ENCODE results near the gene PGPEP1. TPM values are rescaled to one million over a fixed set of nuclear protein-coding genes. Genes with fewer than 3 reads are reported as not detected.
A peak's percentile ranks its signal among the peaks of the same experiment; 100 is the strongest.

PGPEP1 gene
- total and polyA plus RNA-seq, 10 of the 15 experiments (the other 5 are each of a cell fraction or from before 2014, with no cell fraction given): 13.8 to 39.4 (median 17.0) TPM

DNA sequence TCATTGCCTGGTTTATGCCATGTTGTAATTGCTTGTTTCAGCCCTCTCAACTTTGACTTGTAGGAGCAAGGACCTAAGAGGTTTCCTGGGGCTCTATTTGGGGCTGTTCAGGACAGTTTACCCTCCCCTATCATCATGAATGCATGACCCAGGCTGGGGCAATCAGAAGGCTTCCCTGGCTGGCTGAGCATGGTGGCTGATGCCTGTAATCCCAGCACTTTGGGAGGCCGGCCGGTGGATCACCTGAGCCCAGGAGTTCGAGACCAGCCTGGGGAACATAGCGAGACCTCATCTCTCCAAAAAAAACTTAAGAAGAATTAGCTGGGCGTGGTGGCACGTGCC, 11.4 kb upstream of the PGPEP1 start:
- ChIA-PET POLR2A (interaction anchor here (0.5 to 10.4 kb wide), 19 partner anchors 10 to 159 kb away, joined by 3 to 206 read pairs (median 4); partner anchors contain the start of genes JUND, PGPEP1 and SSBP4), SMC1A (ENCODE audit: uncharacterized antibody, unreplicated experiment) (interaction anchor here (0.6 to 7.7 kb wide), 41 partner anchors 9 to 227 kb away, joined by 3 to 176 read pairs (median 4); partner anchors contain the start of genes IQCN, JUND, LRRC25 and RAB3A), RAD21 (ENCODE audit: unreplicated experiment) (interaction anchor here (0.6 to 7.6 kb wide), 42 partner anchors 9 to 225 kb away, joined by 3 to 259 read pairs (median 5); partner anchors contain the start of genes IQCN, JUND, MPV17L2 and RAB3A), CTCF (interaction anchor here (0.6 to 11.3 kb wide), 49 partner anchors 8 to 216 kb away, joined by 3 to 516 read pairs (median 4); partner anchors contain the start of genes IQCN, JUND, MPV17L2 and RAB3A)
- no peaks in the 10 kb centered on the region for H3K9me3 ChIP-seq (replicated peaks; ENCODE audit: control insufficient read depth, insufficient read depth, low read length)
- DNase-seq (ENCODE audit: low read depth, low spot score): no peak
- no peak for FAIRE-seq
- peak overlapping the region; percentile 58; the same call in 1 of the 2 replicates for H3K9ac ChIP-seq (ENCODE audit: control insufficient read depth, insufficient read depth, low read length)
- no peaks in the 10 kb centered on the region for H3K4me1 ChIP-seq (ENCODE audit: control insufficient read depth, insufficient read depth, low read length)
- TF ChIP-seq RAD51 (IDR thresholded peaks at IDR 0.05) (no peak), KAT2A (conservative IDR thresholded peaks at IDR 0.05; ENCODE audit: control insufficient read depth, low read depth, low read length) (no peak)
- TF ChIP-seq, protein P1, sequence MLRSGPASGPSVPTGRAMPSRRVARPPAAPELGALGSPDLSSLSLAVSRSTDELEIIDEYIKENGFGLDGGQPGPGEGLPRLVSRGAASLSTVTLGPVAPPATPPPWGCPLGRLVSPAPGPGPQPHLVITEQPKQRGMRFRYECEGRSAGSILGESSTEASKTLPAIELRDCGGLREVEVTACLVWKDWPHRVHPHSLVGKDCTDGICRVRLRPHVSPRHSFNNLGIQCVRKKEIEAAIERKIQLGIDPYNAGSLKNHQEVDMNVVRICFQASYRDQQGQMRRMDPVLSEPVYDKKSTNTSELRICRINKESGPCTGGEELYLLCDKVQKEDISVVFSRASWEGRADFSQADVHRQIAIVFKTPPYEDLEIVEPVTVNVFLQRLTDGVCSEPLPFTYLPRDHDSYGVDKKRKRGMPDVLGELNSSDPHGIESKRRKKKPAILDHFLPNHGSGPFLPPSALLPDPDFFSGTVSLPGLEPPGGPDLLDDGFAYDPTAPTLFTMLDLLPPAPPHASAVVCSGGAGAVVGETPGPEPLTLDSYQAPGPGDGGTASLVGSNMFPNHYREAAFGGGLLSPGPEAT (IDR thresholded peaks at IDR 0.05; ENCODE audit: low read depth): no peak
- no peaks in the 10 kb centered on the region for H3K36me3 ChIP-seq (ENCODE audit: control insufficient read depth in 2 of 2, insufficient read depth in 2 of 2, low read length in 1 of 2)
- peak overlapping the region; percentile 99 for H2AFZ ChIP-seq (ENCODE audit: control insufficient read depth, low read depth, low read length)
- peak overlapping the region; percentile 88 for H3K4me2 ChIP-seq (ENCODE audit: control insufficient read depth, insufficient read depth)
- no TSS peak for BruUV-seq (replicated peaks)
- in situ Hi-C loops (cut with MboI) (no loop called here), intact Hi-C loops (cut with micrococcal nuclease; ENCODE audit: unreplicated experiment) (loop anchor here (5.0 kb wide), 1 partner anchor 122 kb away; no protein-coding TSS in a partner anchor)
- H3K4me3 ChIP-seq: peak overlapping the region; percentile 64
- no peaks in the 10 kb centered on the region for H3K27me3 ChIP-seq (replicated peaks in 1 of 2; ENCODE audit: control insufficient read depth in 2 of 2, insufficient read depth in 2 of 2, low read length in 1 of 2)
- no peaks in the 10 kb centered on the region for H3K79me2 ChIP-seq (ENCODE audit: control insufficient read depth, insufficient read depth, low read length)
- H4K20me1 ChIP-seq (ENCODE audit: control insufficient read depth, insufficient read depth): no peaks in the 10 kb centered on the region
- peak; percentile 5; the same call in 1 of the 3 replicates for ATAC-seq
- WGBS (ENCODE audit: insufficient coverage, insufficient replicate concordance, low lambda C conversion rate, missing lambda C conversion rate): 72% methylated on average over 6 of the region's 6 CpGs
- H3K27ac ChIP-seq (ENCODE audit: control insufficient read depth, insufficient read depth): no peak overlapping the region

DNA sequence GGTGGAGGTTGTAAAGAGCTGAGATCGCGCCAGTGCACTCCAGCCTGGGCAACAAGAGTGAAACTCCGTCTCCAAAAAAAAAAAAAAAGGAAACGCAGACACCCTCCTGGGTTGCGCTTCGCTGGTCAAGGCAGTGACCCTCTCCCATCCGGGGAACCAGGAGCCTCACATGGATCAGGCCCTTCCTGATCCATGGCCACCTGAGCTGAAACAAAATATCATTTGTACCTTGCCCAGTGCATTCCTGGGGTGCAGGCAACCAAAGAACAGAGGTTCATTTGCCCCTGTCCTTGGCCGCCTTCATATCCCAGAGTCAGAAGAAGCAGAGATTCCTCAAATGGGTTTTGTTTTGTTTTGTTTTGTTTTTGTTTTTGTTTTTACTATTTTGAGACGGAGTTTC, 9.5 kb upstream of the PGPEP1 start:
- Histone ChIP-seq H3K9ac (ENCODE audit: control insufficient read depth, insufficient read depth, low read length) (no peak overlapping the region), H3K79me2 (ENCODE audit: control insufficient read depth, insufficient read depth, low read length) (no peaks in the 10 kb centered on the region), H4K20me1 (ENCODE audit: control insufficient read depth, insufficient read depth) (no peaks in the 10 kb centered on the region), H3K27ac (ENCODE audit: control insufficient read depth, insufficient read depth) (no peak overlapping the region), H2AFZ (ENCODE audit: control insufficient read depth, low read depth, low read length) (no peak overlapping the region), H3K27me3 (replicated peaks in 1 of 2; ENCODE audit: control insufficient read depth in 2 of 2, insufficient read depth in 2 of 2, low read length in 1 of 2) (no peaks in the 10 kb centered on the region), H3K4me2 (ENCODE audit: control insufficient read depth, insufficient read depth) (no peak overlapping the region), H3K36me3 (ENCODE audit: control insufficient read depth in 2 of 2, insufficient read depth in 2 of 2, low read length in 1 of 2) (no peaks in the 10 kb centered on the region), H3K9me3 (replicated peaks; ENCODE audit: control insufficient read depth, insufficient read depth, low read length) (no peaks in the 10 kb centered on the region), H3K4me1 (ENCODE audit: control insufficient read depth, insufficient read depth, low read length) (no peaks in the 10 kb centered on the region), H3K4me3 (no peak overlapping the region)
- in situ Hi-C loops (cut with MboI) (no loop called here), intact Hi-C loops (cut with micrococcal nuclease; ENCODE audit: unreplicated experiment) (no loop called here)
- SMC1A ChIA-PET (ENCODE audit: uncharacterized antibody, unreplicated experiment): interaction anchor here (0.9 to 7.7 kb wide), 4 partner anchors 8 to 83 kb away, joined by 3 to 176 read pairs (median 26); partner anchors contain the start of gene JUND
- no peak for DNase-seq (ENCODE audit: low read depth, low spot score)
- TF ChIP-seq BACH1 (IDR thresholded peaks at IDR 0.05; ENCODE audit: borderline replicate concordance): no peak
- RAD21 ChIA-PET (ENCODE audit: unreplicated experiment): interaction anchor here (0.6 to 7.6 kb wide), 5 partner anchors 29 to 83 kb away, joined by 3 to 259 read pairs (median 3); partner anchors contain the start of gene JUND
- no peak for FAIRE-seq
- BruUV-seq (replicated peaks): no TSS peak
- POLR2A ChIA-PET: interaction anchor here (1.8 to 10.4 kb wide), 2 partner anchors 8 to 52 kb away, joined by 9 to 206 read pairs; partner anchors contain the start of gene JUND
- CTCF ChIA-PET: interaction anchor here (1.0 to 11.3 kb wide), 4 partner anchors 9 to 82 kb away, joined by 3 to 516 read pairs (median 40); partner anchors contain the start of genes IQCN and JUND
- ATAC-seq: no peak
- 72% methylated on average over 6 of the region's 9 CpGs for WGBS (ENCODE audit: insufficient coverage, insufficient replicate concordance, low lambda C conversion rate, missing lambda C conversion rate)
